Tongue (tissue), 2 donors: ENCODE measurements around the gene BTBD16. TPM values are rescaled to one million over a fixed set of nuclear protein-coding genes. Genes with fewer than 3 reads are reported as not detected.

Experiments
- DNase-seq: peaks from one replicate; pipeline ENCODE4 v3.0.0-alpha.2; 2015
- total RNA-seq: library from RNA; depleted of rRNA; stranded (reverse); fragments of >200 nt; gene quantifications from one replicate; pipeline ENCODE4 v1.2.3, GENCODE V29; 2014

Gene BTBD16
- total RNA-seq, 1 donor from 2014 or later: 0.41 TPM

GRCh38 chr10:122316224-122316884 is 45.3 kb downstream of the BTBD16 start:
- no peak for DNase-seq

- no peak for DNase-seq
These were observed 50.9 kb downstream of the BTBD16 start for GRCh38 chr10:122321960-122322359.

DNA sequence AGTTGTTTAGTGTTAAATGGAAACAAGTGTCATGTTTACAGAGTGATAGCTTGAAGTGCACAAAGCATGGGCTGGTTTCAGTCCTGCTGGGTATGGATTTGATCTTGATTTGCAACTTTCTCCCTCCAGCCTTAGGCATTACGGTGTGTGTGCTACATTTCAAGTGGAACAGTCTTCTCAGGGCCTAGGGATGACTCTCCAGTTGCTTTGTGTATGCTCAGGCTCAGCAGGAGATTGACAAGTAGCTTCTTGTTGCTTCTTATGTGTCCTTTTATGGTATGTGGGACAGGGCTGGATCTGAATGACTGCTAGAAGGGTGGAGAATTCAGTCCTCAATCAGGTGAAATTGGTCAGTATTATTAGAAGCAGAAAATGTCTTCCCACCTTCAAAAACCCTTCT is 52.1 kb downstream of the BTBD16 start:
- DNase-seq: peak; percentile 40

DNA sequence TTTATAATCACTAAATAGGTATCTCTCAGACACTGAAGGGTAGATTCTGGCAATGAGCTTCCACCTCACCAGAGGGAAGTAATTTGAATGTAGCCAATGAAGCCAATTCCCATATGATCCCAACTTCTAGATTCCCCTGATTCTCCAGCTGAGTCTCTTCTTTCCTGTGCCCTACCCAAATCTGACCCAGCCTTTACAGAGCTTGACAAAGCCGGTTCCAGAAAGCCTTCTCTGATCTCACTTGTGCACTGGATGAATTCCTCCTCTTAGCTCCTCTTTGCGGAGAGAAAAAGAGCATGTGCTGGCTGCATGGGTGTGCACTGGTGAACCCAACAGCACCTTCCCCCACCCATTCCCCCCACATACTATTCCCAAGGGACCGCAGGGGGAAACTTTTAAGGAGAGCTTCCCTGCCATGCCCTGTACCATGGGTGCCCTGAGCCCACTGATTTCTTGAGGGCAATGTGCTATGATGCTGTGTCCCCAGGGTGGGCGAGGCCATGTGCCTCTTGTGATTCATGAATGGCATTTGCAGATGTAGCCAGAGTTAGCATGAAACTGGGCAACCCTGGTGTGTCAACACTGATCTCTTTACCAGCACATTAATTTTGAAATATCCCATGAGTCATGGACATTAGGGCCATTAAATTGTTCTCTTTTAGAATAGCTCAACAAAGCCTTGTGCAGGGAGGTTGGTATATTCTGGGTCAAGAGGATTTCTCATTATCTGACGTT is 53.0 kb downstream of the BTBD16 start:
- no peak for DNase-seq

- DNase-seq: no peak
These were observed 54.1 kb downstream of the BTBD16 start for GRCh38 chr10:122325235-122325634.

GRCh38 chr10:122326385-122326784 is 55.3 kb downstream of the BTBD16 start:
- DNase-seq: no peak

GRCh38 chr10:122326806-122327205 is 55.7 kb downstream of the BTBD16 start:
- peak; percentile 12 for DNase-seq

DNA sequence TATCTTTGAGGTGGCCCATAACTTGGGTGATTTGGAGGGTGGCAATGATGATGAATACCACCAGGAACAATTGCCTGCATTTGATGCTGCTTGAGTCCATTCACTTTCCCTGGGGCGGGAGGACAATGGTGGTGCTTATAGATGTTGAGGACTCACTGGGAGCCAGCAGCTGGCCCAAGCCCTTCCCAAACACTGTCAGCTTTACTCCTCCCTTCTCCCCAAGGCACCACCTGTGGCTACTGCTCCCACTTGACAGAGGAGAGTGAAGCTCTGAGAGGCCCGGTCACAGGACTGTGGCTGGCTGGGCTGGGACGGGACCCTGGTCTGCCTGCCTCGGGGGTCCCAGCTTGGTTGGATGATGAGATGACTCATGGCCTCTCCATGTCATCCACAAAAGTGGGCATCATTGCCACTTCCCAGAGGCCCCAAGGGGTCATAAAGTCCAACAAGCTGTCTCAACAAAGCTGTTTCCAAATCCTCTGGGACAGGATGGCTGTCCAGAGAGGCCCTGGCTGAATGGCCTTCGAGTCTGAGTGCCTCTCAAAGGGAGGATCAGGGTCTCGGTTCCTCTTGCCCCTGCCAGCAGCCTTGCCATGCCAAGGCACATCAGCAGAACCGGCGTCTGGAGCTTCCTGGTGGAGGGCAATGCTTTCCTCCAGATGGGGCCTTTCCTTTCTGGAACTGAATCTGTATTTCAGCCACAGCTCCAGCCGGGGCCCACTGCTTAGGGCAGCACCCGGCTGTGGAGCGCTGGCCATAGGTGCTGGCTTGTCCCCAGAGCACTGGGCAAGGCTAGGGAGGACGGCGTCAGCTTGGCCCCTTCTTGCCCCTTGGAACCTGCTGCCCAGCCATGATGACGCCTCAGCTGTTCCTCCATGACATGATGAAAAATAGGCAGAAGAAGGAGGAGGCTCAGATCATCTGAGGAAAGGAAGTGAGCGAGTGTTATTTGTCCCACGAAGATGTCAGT is 56.4 kb downstream of the BTBD16 start:
- no peak for DNase-seq

DNA sequence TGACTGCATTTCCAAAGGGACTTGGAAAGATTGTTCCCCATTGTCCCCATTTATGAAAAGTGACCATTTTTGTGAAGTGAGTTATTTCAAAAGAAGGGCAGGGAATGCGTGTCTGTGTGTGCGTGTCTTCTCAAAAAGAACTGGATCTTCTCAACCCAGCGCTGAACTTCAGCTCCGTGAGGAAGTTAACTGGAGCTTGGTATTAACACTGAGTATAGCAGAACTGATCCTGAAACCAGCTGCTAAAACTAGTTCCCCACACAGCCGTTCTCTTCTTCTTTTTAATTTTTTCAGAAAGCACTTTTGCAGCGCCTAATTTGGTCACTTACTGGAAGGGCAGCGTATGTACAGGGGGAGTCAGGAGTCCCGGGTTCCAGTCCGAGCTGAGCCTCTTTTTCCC is 57.6 kb downstream of the BTBD16 start:
- no peak for DNase-seq

DNA sequence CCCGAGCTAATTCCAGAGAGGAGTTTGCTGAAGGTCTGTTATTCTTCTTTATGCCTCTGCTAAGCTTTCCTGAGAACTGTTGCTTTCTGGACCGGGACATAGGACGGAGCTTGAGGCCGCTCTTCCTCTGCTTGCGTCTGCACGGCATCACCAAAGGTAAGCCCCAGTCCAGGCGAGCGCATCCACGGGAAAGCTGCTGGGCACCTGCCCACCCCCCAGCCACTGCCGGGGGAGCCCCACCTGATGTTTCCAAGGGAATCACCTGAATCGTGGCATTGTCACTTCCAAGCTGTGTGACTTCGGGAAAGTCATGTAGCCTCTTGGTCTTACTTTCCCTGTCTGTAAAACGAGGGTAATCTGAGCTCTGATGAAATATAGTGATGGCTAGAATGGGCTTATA is 58.3 kb downstream of the BTBD16 start:
- no peak for DNase-seq

DNA sequence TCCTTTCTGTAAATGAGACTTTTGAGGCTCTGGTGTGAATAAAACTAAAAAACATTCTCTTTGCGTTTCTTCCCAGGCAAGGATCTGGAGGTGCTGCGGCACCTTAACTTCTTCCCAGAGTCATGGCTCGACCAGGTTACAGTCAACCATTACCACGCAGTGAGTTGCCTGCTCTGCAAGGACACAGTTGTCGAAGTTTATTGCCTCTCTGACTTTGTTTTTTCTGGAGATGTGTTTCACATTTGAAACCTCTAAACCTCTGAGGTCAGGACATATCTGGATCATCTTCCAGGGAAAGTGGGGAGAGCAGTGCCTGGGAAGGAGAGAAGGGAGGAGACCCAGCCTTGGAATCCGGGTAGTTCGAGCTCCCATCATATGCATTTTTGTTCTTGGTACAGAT is 60.0 kb downstream of the BTBD16 start:
- no peak for DNase-seq

DNA sequence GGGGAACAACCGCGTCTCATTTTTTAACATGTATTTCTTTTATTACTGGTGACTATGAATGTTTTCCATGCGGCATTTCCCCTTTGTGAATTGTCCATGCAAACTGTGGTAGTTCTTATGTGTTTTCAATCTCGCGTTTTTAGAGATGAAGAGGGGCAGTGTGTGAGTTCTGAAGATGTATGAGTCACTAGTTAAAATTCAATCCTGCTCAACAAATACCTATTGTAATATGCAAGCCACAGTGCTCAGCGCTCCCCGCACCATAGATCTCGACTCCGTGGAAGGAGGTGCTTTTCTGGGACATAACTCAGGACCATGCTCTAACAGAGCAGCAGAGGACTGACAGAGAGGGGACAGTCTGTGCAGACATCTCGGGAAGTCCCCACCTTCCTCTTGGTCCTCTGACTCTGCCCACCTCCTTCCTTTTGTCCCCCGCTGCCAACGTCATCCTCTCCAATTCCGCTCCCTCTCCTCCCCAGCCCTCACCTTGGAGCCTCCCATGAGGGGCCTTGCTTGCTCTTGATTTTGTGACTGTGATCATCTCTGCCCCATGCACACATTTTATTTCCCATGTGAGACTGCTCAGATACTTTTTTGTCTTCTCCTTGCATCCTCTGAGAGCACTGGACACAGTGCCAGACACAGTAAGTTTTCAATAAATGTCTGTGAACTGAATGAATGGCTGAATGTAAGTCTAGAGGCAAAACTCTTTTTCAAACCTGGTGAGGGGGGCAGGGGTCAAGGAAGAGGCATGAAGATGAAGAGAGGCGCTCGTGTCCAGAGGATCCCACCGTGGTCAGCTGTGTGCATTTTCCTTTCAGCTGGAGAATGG is 60.7 kb downstream of the BTBD16 start:
- DNase-seq: no peak

- no peak for DNase-seq
These were observed 61.9 kb downstream of the BTBD16 start for GRCh38 chr10:122333037-122333436.

GRCh38 chr10:122336332-122336731 is 65.2 kb downstream of the BTBD16 start:
- no peak for DNase-seq

DNA sequence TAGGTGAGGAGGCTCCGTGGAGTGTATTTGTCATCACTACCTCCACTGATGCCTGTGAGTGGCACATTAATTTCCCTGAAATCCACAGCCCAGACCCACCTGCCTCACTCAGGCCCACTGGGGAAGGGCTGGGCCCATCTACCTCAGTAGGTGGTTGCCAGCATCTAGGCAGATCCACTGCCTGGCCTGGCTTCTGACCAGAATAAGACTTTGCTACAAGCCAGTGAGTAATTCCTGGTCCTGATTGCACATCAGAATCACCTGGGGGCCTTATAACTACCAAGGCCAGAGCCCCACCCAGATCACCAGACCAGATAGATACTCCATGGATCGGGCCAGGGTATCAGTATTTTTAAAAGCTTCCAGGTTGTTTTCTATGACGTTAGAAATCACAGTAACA is 65.9 kb downstream of the BTBD16 start:
- DNase-seq: no peak

- no peak for DNase-seq
These were observed 67.7 kb downstream of the BTBD16 start for GRCh38 chr10:122338609-122339441.

GRCh38 chr10:122341141-122341810 is 70.2 kb downstream of the BTBD16 start:
- peak; percentile 77 for DNase-seq

- DNase-seq: peak; percentile 65
These were observed 71.4 kb downstream of the BTBD16 start for GRCh38 chr10:122342293-122343134.

DNA sequence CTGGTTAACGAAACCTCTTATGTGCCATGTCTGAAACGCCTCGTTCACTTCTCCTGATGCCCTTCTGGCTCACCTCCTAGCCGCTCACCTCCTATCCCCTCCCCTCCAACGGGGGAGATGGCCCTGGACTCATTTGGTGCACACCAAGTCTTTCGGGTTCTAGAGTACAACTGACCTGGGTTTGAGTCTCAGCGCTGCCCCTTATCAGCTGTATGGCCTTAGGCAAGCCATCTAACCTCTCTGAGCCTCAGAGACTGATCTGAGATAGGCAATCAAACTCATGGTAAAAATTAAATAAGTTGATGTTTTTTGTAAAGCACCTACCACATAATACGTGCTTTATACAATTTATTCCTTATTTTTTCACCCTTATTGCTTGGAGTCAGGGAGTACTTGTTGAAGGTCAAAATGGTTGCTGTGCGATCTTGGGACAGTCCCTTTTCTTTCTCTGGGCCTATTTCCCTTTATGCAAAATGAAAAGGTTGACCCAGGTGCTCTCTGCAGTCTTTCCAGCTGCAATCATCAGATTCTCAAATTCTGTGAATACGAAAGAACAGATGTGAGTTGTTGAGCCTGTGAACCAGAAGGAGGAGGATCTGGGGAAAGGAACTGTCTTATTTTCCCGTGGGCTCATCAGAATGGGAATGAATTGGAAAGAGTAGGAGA is 72.2 kb downstream of the BTBD16 start:
- no peak for DNase-seq
